CD14-positive monocyte (primary cell): ENCODE results near the gene ANO4. TPM values are rescaled to one million over a fixed set of nuclear protein-coding genes. Genes with fewer than 3 reads are reported as not detected.
"Not testable (repeated sequence)": the region's sequence is repeated elsewhere in the genome, so short reads cannot be mapped to it uniquely, and the experiment has no call there.

Source experiments
- DNase-seq, 3 donors: peaks; one replicate each; pipeline ENCODE4 v3.0.0-alpha.2; 2011 to 2022
- H2AFZ ChIP-seq: 2 replicates; pipeline ENCODE4 v1.6.0; 2012; ENCODE audit warnings: mild to moderate bottlenecking, low read depth, low read length, inconsistent platforms; ENCODE audit not compliant: insufficient read depth, poor library complexity, severe bottlenecking
- H3K27ac ChIP-seq, 2 donors: 1 replicate in 1 of 2; 2 replicates in 1 of 2; pipeline ENCODE4 v1.5.1; 2012 to 2013; ENCODE audit warnings: low read length in 2 of 2, control low read depth in 1 of 2, inconsistent platforms in 1 of 2, low read depth in 1 of 2, mild to moderate bottlenecking in 1 of 2
- H3K27me3 ChIP-seq, 2 donors: one replicate each; pipeline versions ENCODE4 v1.6.0 to v1.6.1; 2011 to 2013; ENCODE audit warnings: low read length in 2 of 2; ENCODE audit not compliant: control insufficient read depth in 2 of 2, insufficient read depth in 2 of 2
- H3K36me3 ChIP-seq, 2 donors: replicated peaks in 1 of 2; 1 replicate in 1 of 2; 2 replicates in 1 of 2; pipeline versions ENCODE4 v1.5.1 to v1.6.1; 2012 to 2013; ENCODE audit warnings: low read length in 2 of 2, control low read depth in 1 of 2, inconsistent platforms in 1 of 2, mild to moderate bottlenecking in 1 of 2; ENCODE audit not compliant: insufficient read depth in 2 of 2, control insufficient read depth in 1 of 2
- H3K4me1 ChIP-seq, 2 donors: 1 replicate in 1 of 2; 2 replicates in 1 of 2; pipeline versions ENCODE4 v1.5.1 to v1.6.1; 2012 to 2013; ENCODE audit warnings: low read length in 2 of 2, control low read depth in 1 of 2, inconsistent platforms in 1 of 2, mild to moderate bottlenecking in 1 of 2, moderate library complexity in 1 of 2; ENCODE audit not compliant: insufficient read depth in 2 of 2, control insufficient read depth in 1 of 2
- H3K4me2 ChIP-seq: replicated peaks from 2 replicates; pipeline ENCODE3; 2012; ENCODE audit warnings: low read length, moderate library complexity, mild to moderate bottlenecking; ENCODE audit not compliant: poor library complexity, severe bottlenecking; ENCODE audit errors: extremely low read depth
- H3K4me3 ChIP-seq, 3 experiments: fragments of 200-600 bp in 1 of 3; sonication (generic) in 1 of 3; replicated peaks in 1 of 3; 1 replicate in 2 of 3; 2 replicates in 1 of 3; pipeline ENCODE4 v1.5.1; 2011 to 2013; ENCODE audit warnings: low read length in 3 of 3, mild to moderate bottlenecking in 3 of 3, control low read depth in 2 of 3, low read depth in 2 of 3, inconsistent platforms in 1 of 3, moderate library complexity in 1 of 3
- H3K79me2 ChIP-seq: 2 replicates; pipeline ENCODE4 v1.6.0; 2012; ENCODE audit warnings: mild to moderate bottlenecking, control low read depth, inconsistent platforms, low read length, moderate library complexity; ENCODE audit not compliant: insufficient read depth
- H3K9ac ChIP-seq: 2 replicates; pipeline ENCODE4 v1.6.0; 2017; ENCODE audit warnings: low read length, mild to moderate bottlenecking; ENCODE audit not compliant: insufficient read depth, poor library complexity, severe bottlenecking
- H3K9me3 ChIP-seq, 2 donors: replicated peaks in 1 of 2; 1 replicate in 1 of 2; 2 replicates in 1 of 2; pipeline versions ENCODE4 v1.5.1 to v1.6.1; 2012 to 2013; ENCODE audit warnings: low read length in 2 of 2, control low read depth in 1 of 2; ENCODE audit not compliant: control insufficient read depth in 1 of 2, insufficient read depth in 1 of 2
- H4K20me1 ChIP-seq: 2 replicates; pipeline ENCODE4 v1.6.0; 2012; ENCODE audit warnings: mild to moderate bottlenecking, low read length, control low read depth, moderate library complexity; ENCODE audit not compliant: insufficient read depth
- H3K27ac Mint-ChIP-seq, 7 donors: one replicate each; pipeline ENCODE4 v1.8.0; 2020; ENCODE audit warnings: mild to moderate bottlenecking in 7 of 7, mixed read lengths in 7 of 7, moderate library complexity in 6 of 7, inconsistent platforms in 2 of 7
- H3K27me3 Mint-ChIP-seq, 3 donors: one replicate each; pipeline ENCODE4 v1.8.0; 2021 to 2022; ENCODE audit warnings: low read depth in 3 of 3, mild to moderate bottlenecking in 3 of 3, mixed read lengths in 3 of 3, moderate library complexity in 3 of 3, inconsistent platforms in 1 of 3
- H3K36me3 Mint-ChIP-seq, 2 donors: one replicate each; pipeline ENCODE4 v1.8.0; 2020; ENCODE audit warnings: mixed read lengths in 2 of 2, inconsistent platforms in 1 of 2, mild to moderate bottlenecking in 1 of 2
- H3K4me1 Mint-ChIP-seq: one replicate; pipeline ENCODE4 v1.8.0; 2020; ENCODE audit warnings: mild to moderate bottlenecking, mixed read lengths
- H3K4me3 Mint-ChIP-seq, 2 donors: one replicate each; pipeline ENCODE4 v1.8.0; 2020; ENCODE audit warnings: mild to moderate bottlenecking in 2 of 2, mixed read lengths in 2 of 2, moderate library complexity in 1 of 2
- H3K9me3 Mint-ChIP-seq, 7 donors: one replicate each; pipeline ENCODE4 v1.8.0; 2020 to 2022; ENCODE audit warnings: mixed read lengths in 7 of 7, mild to moderate bottlenecking in 6 of 7, moderate library complexity in 6 of 7, inconsistent platforms in 2 of 7
- WGBS: methylation state at CpG from one replicate; pipeline ENCODE4 v1.1.5; 2013; ENCODE audit warnings: missing lambda C conversion rate; ENCODE audit not compliant: insufficient coverage; 5-methylcytosine and 5-hydroxymethylcytosine counted together
- intact Hi-C, 2 donors: fragments of 100-400 bp; cut with micrococcal nuclease; formaldehyde crosslinking; loops; one replicate each; pipeline versions ENCODE4 v1.15.0 to v1.15.1; 2023
- polyA plus RNA-seq, 3 donors: library from polyadenylated mRNA; depleted of rRNA in 1 of 3; unstranded in 2 of 3; stranded (reverse) in 1 of 3; fragments of 300-500 nt in 2 of 3; fragments of >200 nt in 1 of 3; fragmentation: Illumina TruSeq in 2 of 3; gene quantifications; 1 replicate in 2 of 3; 2 replicates in 1 of 3; pipeline ENCODE4 v1.2.3, GENCODE V29; 2012 to 2021
- TF ChIP-seq, protein P1 (sequence below): fragments of 200-600 bp; IDR thresholded peaks from one replicate; pipeline ENCODE4 v1.8.0; 2022; ENCODE audit warnings: antibody characterized with exemption, mild to moderate bottlenecking

The ANO4 gene
- polyA plus RNA-seq, 3 donors: not detected

DNA sequence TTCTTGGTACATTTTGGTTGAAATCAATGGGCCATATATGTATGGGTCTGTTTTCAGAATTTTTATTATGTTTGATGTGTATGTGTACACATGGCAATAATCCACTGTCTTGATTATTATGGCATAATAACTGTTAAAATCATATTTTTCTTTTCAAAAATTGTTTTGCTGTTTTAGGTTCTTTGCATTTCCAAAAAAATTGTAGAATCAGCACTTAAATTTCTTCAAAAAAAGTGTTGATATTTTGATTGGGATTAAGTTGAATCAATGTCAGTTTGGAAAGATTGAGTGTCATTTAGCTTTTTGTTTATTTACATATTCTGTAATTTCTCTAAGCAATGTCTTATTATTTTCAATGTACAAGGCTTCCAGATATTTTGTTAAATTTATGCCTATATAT is 261.4 kb downstream of the ANO4 start:
- Mint-ChIP-seq H3K36me3 (no peaks in the 10 kb centered on the region), H3K27me3 (peaks cover 0 to 2% (median 0%) of the 10 kb centered on the region in 3 donors), H3K4me3 (no peak overlapping the region), H3K4me1 (no peaks in the 10 kb centered on the region), H3K9me3 (peaks cover 2 to 10% (median 5%) of the 10 kb centered on the region in 7 donors), H3K27ac (no peak overlapping the region)
- intact Hi-C loops: no loop called here
- Histone ChIP-seq H3K9ac (no peak overlapping the region), H3K4me2 (no peak overlapping the region), H3K27ac (no peak overlapping the region), H3K27me3 (no peaks in the 10 kb centered on the region), H3K79me2 (no peaks in the 10 kb centered on the region), H4K20me1 (no peaks in the 10 kb centered on the region), H3K4me3 (no peak overlapping the region), H2AFZ (no peak overlapping the region), H3K4me1 (no peaks in the 10 kb centered on the region), H3K9me3 (no peaks in the 10 kb centered on the region), H3K36me3 (no peaks in the 10 kb centered on the region)
- TF ChIP-seq, protein P1, sequence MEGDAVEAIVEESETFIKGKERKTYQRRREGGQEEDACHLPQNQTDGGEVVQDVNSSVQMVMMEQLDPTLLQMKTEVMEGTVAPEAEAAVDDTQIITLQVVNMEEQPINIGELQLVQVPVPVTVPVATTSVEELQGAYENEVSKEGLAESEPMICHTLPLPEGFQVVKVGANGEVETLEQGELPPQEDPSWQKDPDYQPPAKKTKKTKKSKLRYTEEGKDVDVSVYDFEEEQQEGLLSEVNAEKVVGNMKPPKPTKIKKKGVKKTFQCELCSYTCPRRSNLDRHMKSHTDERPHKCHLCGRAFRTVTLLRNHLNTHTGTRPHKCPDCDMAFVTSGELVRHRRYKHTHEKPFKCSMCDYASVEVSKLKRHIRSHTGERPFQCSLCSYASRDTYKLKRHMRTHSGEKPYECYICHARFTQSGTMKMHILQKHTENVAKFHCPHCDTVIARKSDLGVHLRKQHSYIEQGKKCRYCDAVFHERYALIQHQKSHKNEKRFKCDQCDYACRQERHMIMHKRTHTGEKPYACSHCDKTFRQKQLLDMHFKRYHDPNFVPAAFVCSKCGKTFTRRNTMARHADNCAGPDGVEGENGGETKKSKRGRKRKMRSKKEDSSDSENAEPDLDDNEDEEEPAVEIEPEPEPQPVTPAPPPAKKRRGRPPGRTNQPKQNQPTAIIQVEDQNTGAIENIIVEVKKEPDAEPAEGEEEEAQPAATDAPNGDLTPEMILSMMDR: no peak
- no peak for DNase-seq

- H3K79me2 ChIP-seq, H3K4me1 ChIP-seq, intact Hi-C loops, H3K36me3 Mint-ChIP-seq, H2AFZ ChIP-seq, H4K20me1 ChIP-seq, H3K4me3 Mint-ChIP-seq, H3K27me3 ChIP-seq, H3K9ac ChIP-seq, H3K36me3 ChIP-seq, H3K4me1 Mint-ChIP-seq, H3K4me2 ChIP-seq, H3K27me3 Mint-ChIP-seq, DNase-seq, H3K27ac ChIP-seq, H3K27ac Mint-ChIP-seq, H3K4me3 ChIP-seq: not testable (repeated sequence)
- H3K9me3 ChIP-seq: peaks cover 0 to 11% of the 10 kb centered on the region in 2 donors
- H3K9me3 Mint-ChIP-seq: peaks cover 0 to 16% (median 7%) of the 10 kb centered on the region in 7 donors
- 89% methylated on average over 3 of the region's 4 CpGs for WGBS
These were observed 267.9 kb downstream of the ANO4 start for GRCh38 chr12:101062508-101062907.
